ENCODE measurements around the gene MANEA.

MANEA gene

GRCh38 chr6:95587989-95588388 is 10.7 kb downstream of the MANEA start:
- no peak for DNase-seq (ENCODE audit: low read depth, low spot score)

- no peak for DNase-seq (ENCODE audit: low read depth, low spot score)
These were observed 11.7 kb downstream of the MANEA start for GRCh38 chr6:95589067-95589466.

GRCh38 chr6:95589826-95590570 is 12.7 kb downstream of the MANEA start:
- no peak for DNase-seq (ENCODE audit: low read depth, low spot score)

GRCh38 chr6:95593025-95593424 is 15.7 kb downstream of the MANEA start:
- no peak for DNase-seq (ENCODE audit: low read depth, low spot score)

GRCh38 chr6:95596021-95596420 is 18.7 kb downstream of the MANEA start:
- no peak for DNase-seq (ENCODE audit: low read depth, low spot score)

- no peak for DNase-seq (ENCODE audit: low read depth, low spot score)
These were observed 22.4 kb downstream of the MANEA start for GRCh38 chr6:95599706-95600105.

GRCh38 chr6:95601133-95601532 is 23.8 kb downstream of the MANEA start:
- DNase-seq (ENCODE audit: low read depth, low spot score), result no peak

- no peak for DNase-seq (ENCODE audit: low read depth, low spot score)
These were observed 36.8 kb downstream of the MANEA start for GRCh38 chr6:95614094-95614493.

GRCh38 chr6:95629551-95629950 is 52.2 kb downstream of the MANEA start:
- DNase-seq (ENCODE audit: low read depth, low spot score), result no peak

- no peak for DNase-seq (ENCODE audit: low read depth, low spot score)
These were observed 59.5 kb downstream of the MANEA start for GRCh38 chr6:95636552-95637431.

GRCh38 chr6:95648636-95649035 is 71.3 kb downstream of the MANEA start:
- no peak for DNase-seq (ENCODE audit: low read depth, low spot score)

- DNase-seq (ENCODE audit: low read depth, low spot score), result no peak
These were observed 72.1 kb downstream of the MANEA start for GRCh38 chr6:95649451-95649850.

GRCh38 chr6:95654176-95654575 is 76.8 kb downstream of the MANEA start:
- no peak for DNase-seq (ENCODE audit: low read depth, low spot score)

GRCh38 chr6:95658886-95659285 is 81.6 kb downstream of the MANEA start:
- DNase-seq (ENCODE audit: low read depth, low spot score), result no peak
